Measurements from ENCODE around the gene GATA1.
"Not testable (repeated sequence)": the region's sequence is repeated elsewhere in the genome, so short reads cannot be mapped to it uniquely, and the experiment has no call there.

The GATA1 gene

DNA sequence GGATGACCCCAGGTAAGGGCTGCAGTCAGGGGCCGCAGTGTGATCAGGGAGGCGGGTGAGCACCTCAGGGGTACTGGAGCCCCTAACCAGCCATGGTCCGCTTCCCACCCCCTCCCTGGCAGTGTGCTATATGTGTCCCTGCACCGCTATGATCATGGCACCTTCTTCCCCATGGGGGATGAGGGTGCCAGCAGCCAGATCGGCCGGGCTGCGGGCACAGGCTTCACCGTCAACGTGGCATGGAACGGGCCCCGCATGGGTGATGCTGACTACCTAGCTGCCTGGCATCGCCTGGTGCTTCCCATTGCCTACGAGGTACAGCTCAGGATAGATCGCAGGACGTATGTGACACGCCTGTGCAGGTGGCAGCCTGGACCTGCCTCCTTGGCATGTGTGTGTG lies 31.7 kb downstream of the GATA1 start:
- no peak overlapping the region for H3K27ac ChIP-seq (replicated peaks; ENCODE audit: low read length)
- DNase-seq (ENCODE audit: low spot score) = no peak
- no CpG with 5 or more reads among the region's 16 CpGs for WGBS, 2 donors (ENCODE audit: extremely low coverage in 2 of 2, insufficient read length in 2 of 2, insufficient replicate concordance in 1 of 2)
- H3K4me3 ChIP-seq (ENCODE audit: low read length in 2 of 2) = no peak overlapping the region
- no peaks in the 10 kb centered on the region for H3K4me1 ChIP-seq (ENCODE audit: control insufficient read depth in 2 of 2, insufficient read depth in 1 of 2, low read depth in 1 of 2, low read length in 2 of 2)
- no peak overlapping the region for H2BK120ac ChIP-seq (ENCODE audit: low read depth, low read length)
- no peak overlapping the region for H3K23ac ChIP-seq (ENCODE audit: low read depth, low read length, poor library complexity)
- no peak overlapping the region for H4K8ac ChIP-seq (ENCODE audit: low read depth, low read length)
- peaks cover 0 to 3% (median 0%) of the 10 kb centered on the region in 3 experiments for H3K27me3 ChIP-seq (ENCODE audit: control insufficient read depth in 3 of 3, insufficient read depth in 3 of 3, low read depth in 1 of 3, low read length in 3 of 3)
- H3K36me3 ChIP-seq (replicated peaks in 1 of 2; ENCODE audit: control insufficient read depth in 2 of 2, insufficient read depth in 2 of 2, low read length in 2 of 2) = peaks cover 19 to 71% of the 10 kb centered on the region in 2 donors
- H3K14ac ChIP-seq (ENCODE audit: low read length) = no peak overlapping the region
- no peak overlapping the region for H4K91ac ChIP-seq (ENCODE audit: low read depth, low read length, poor library complexity)
- no peak overlapping the region for H3K4me2 ChIP-seq (ENCODE audit: insufficient read depth, low read length, poor library complexity, severe bottlenecking)
- no peak overlapping the region for H3K18ac ChIP-seq (ENCODE audit: low read length)
- H2BK5ac ChIP-seq (ENCODE audit: low read length) = no peak overlapping the region
- H2AFZ ChIP-seq (ENCODE audit: low read length) = no peak overlapping the region
- no peak overlapping the region for H2AK5ac ChIP-seq (ENCODE audit: low read depth, low read length)
- H3K9me3 ChIP-seq (replicated peaks in 1 of 2; ENCODE audit: control insufficient read depth in 2 of 2, insufficient read depth in 1 of 2, low read depth in 1 of 2, low read length in 2 of 2) = no peaks in the 10 kb centered on the region
- no peak overlapping the region for H3K9ac ChIP-seq (ENCODE audit: low read depth, low read length, poor library complexity)
- H3K4ac ChIP-seq (ENCODE audit: low read length) = no peak overlapping the region
- H3K79me1 ChIP-seq (ENCODE audit: low read depth, low read length) = no peaks in the 10 kb centered on the region
- no peak overlapping the region for H2BK12ac ChIP-seq (ENCODE audit: low read length)
- H2BK15ac ChIP-seq (ENCODE audit: low read length) = no peak overlapping the region

DNA sequence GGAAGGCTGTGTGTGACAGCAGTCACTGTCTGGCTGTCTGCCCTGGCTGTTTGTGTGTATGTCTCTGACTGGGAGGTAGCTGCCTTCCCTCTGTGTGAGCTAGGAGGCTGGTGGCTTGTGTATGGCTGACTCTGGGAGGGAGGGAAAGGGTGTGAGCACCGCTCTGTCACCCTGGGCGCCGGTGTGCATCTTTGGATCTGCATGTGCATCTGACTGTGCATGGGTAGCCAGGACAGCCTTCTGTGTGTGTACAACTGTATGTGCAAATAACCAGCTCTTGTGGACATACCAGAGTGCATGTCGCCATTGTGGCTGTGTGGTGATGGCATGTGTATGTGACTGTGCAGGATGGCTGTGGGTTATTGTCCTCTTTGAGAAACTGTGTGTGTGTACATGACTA lies 32.5 kb downstream of the GATA1 start:
- Histone ChIP-seq H2AFZ (ENCODE audit: low read length) (no peak overlapping the region), H3K79me1 (ENCODE audit: low read depth, low read length) (no peaks in the 10 kb centered on the region), H3K4me2 (ENCODE audit: insufficient read depth, low read length, poor library complexity, severe bottlenecking) (no peak overlapping the region), H3K4ac (ENCODE audit: low read length) (no peak overlapping the region), H4K8ac (ENCODE audit: low read depth, low read length) (no peak overlapping the region), H2BK12ac (ENCODE audit: low read length) (no peak overlapping the region), H3K9ac (ENCODE audit: low read depth, low read length, poor library complexity) (no peak overlapping the region), H4K91ac (ENCODE audit: low read depth, low read length, poor library complexity) (no peak overlapping the region), H3K27me3 (ENCODE audit: control insufficient read depth in 3 of 3, insufficient read depth in 3 of 3, low read depth in 1 of 3, low read length in 3 of 3) (peaks cover 0 to 3% (median 0%) of the 10 kb centered on the region in 3 experiments), H2BK15ac (ENCODE audit: low read length) (no peak overlapping the region), H2BK120ac (ENCODE audit: low read depth, low read length) (no peak overlapping the region), H3K4me3 (ENCODE audit: low read length in 2 of 2) (no peak overlapping the region), H3K14ac (ENCODE audit: low read length) (no peak overlapping the region), H3K27ac (replicated peaks; ENCODE audit: low read length) (no peak overlapping the region), H3K4me1 (ENCODE audit: control insufficient read depth in 2 of 2, insufficient read depth in 1 of 2, low read depth in 1 of 2, low read length in 2 of 2) (no peaks in the 10 kb centered on the region), H3K36me3 (replicated peaks in 1 of 2; ENCODE audit: control insufficient read depth in 2 of 2, insufficient read depth in 2 of 2, low read length in 2 of 2) (peaks cover 23 to 77% of the 10 kb centered on the region in 2 donors), H2AK5ac (ENCODE audit: low read depth, low read length) (no peak overlapping the region), H2BK5ac (ENCODE audit: low read length) (no peak overlapping the region), H3K23ac (ENCODE audit: low read depth, low read length, poor library complexity) (no peak overlapping the region), H3K18ac (ENCODE audit: low read length) (no peak overlapping the region), H3K9me3 (replicated peaks in 1 of 2; ENCODE audit: control insufficient read depth in 2 of 2, insufficient read depth in 1 of 2, low read depth in 1 of 2, low read length in 2 of 2) (no peaks in the 10 kb centered on the region)
- WGBS, 2 donors (ENCODE audit: extremely low coverage in 2 of 2, insufficient read length in 2 of 2, insufficient replicate concordance in 1 of 2) = no CpG with 5 or more reads among the region's 4 CpGs
- DNase-seq (ENCODE audit: low spot score) = no peak

DNA sequence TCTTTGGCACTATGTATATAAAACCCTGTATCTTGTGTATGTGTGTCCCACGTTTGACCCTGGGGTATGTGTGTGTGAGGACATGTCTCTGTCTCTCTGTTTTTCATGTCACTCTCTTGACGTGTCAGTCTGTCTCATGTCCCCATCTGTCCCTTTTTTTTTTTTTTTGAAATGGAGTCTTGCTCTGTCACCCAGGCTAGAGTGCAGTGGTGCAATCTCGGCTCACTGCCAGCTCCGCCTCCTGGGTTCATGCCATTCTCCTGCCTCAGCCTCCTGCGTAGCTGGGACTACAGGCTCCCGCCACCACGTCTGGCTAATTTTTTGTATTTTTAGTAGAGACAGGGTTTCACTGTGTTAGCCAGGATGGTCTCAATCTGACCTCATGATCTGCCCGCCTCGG lies 33.0 kb downstream of the GATA1 start:
- not testable (repeated sequence) for H3K27ac ChIP-seq (replicated peaks; ENCODE audit: low read length); H3K14ac ChIP-seq (ENCODE audit: low read length); H4K8ac ChIP-seq (ENCODE audit: low read depth, low read length); H2AK5ac ChIP-seq (ENCODE audit: low read depth, low read length); H2BK120ac ChIP-seq (ENCODE audit: low read depth, low read length); H3K9me3 ChIP-seq (replicated peaks in 1 of 2; ENCODE audit: control insufficient read depth in 2 of 2, insufficient read depth in 1 of 2, low read depth in 1 of 2, low read length in 2 of 2); H3K4me2 ChIP-seq (ENCODE audit: insufficient read depth, low read length, poor library complexity, severe bottlenecking); H2BK15ac ChIP-seq (ENCODE audit: low read length); H2AFZ ChIP-seq (ENCODE audit: low read length); H3K79me1 ChIP-seq (ENCODE audit: low read depth, low read length); H3K4me1 ChIP-seq (ENCODE audit: control insufficient read depth in 2 of 2, insufficient read depth in 1 of 2, low read depth in 1 of 2, low read length in 2 of 2); H3K4ac ChIP-seq (ENCODE audit: low read length); H2BK12ac ChIP-seq (ENCODE audit: low read length); H3K18ac ChIP-seq (ENCODE audit: low read length); H3K23ac ChIP-seq (ENCODE audit: low read depth, low read length, poor library complexity); H2BK5ac ChIP-seq (ENCODE audit: low read length); H3K4me3 ChIP-seq (ENCODE audit: low read length in 2 of 2); DNase-seq (ENCODE audit: low spot score); H4K91ac ChIP-seq (ENCODE audit: low read depth, low read length, poor library complexity); H3K27me3 ChIP-seq (ENCODE audit: control insufficient read depth in 3 of 3, insufficient read depth in 3 of 3, low read depth in 1 of 3, low read length in 3 of 3); H3K9ac ChIP-seq (ENCODE audit: low read depth, low read length, poor library complexity)
- peaks cover 25 to 77% of the 10 kb centered on the region in 2 donors for H3K36me3 ChIP-seq (replicated peaks in 1 of 2; ENCODE audit: control insufficient read depth in 2 of 2, insufficient read depth in 2 of 2, low read length in 2 of 2)
- no CpG with 5 or more reads among the region's 9 CpGs for WGBS, 2 donors (ENCODE audit: extremely low coverage in 2 of 2, insufficient read length in 2 of 2, insufficient replicate concordance in 1 of 2)

GRCh38 chrX:48823053-48823452 lies 36.7 kb downstream of the GATA1 start:
- Histone ChIP-seq H3K23ac (ENCODE audit: low read depth, low read length, poor library complexity) (no peak overlapping the region), H2BK15ac (ENCODE audit: low read length) (no peak overlapping the region), H3K79me1 (ENCODE audit: low read depth, low read length) (no peaks in the 10 kb centered on the region), H3K4me3 (ENCODE audit: low read length in 2 of 2) (no peak overlapping the region), H3K18ac (ENCODE audit: low read length) (no peak overlapping the region), H3K36me3 (replicated peaks in 1 of 2; ENCODE audit: control insufficient read depth in 2 of 2, insufficient read depth in 2 of 2, low read length in 2 of 2) (peaks cover 23 to 66% of the 10 kb centered on the region in 2 donors), H4K91ac (ENCODE audit: low read depth, low read length, poor library complexity) (no peak overlapping the region), H3K9me3 (replicated peaks in 1 of 2; ENCODE audit: control insufficient read depth in 2 of 2, insufficient read depth in 1 of 2, low read depth in 1 of 2, low read length in 2 of 2) (peaks cover 0 to 2% of the 10 kb centered on the region in 2 donors), H4K8ac (ENCODE audit: low read depth, low read length) (no peak overlapping the region), H2BK5ac (ENCODE audit: low read length) (no peak overlapping the region), H2AK5ac (ENCODE audit: low read depth, low read length) (no peak overlapping the region), H3K9ac (ENCODE audit: low read depth, low read length, poor library complexity) (no peak overlapping the region), H3K27ac (replicated peaks; ENCODE audit: low read length) (no peak overlapping the region), H2AFZ (ENCODE audit: low read length) (no peak overlapping the region), H2BK12ac (ENCODE audit: low read length) (no peak overlapping the region), H3K4me1 (ENCODE audit: control insufficient read depth in 2 of 2, insufficient read depth in 1 of 2, low read depth in 1 of 2, low read length in 2 of 2) (no peaks in the 10 kb centered on the region), H3K4me2 (ENCODE audit: insufficient read depth, low read length, poor library complexity, severe bottlenecking) (no peak overlapping the region), H3K4ac (ENCODE audit: low read length) (no peak overlapping the region), H3K27me3 (ENCODE audit: control insufficient read depth in 3 of 3, insufficient read depth in 3 of 3, low read depth in 1 of 3, low read length in 3 of 3) (peaks cover 0 to 5% (median 3%) of the 10 kb centered on the region in 3 experiments), H3K14ac (ENCODE audit: low read length) (no peak overlapping the region), H2BK120ac (ENCODE audit: low read depth, low read length) (no peak overlapping the region)
- no peak for DNase-seq (ENCODE audit: low spot score)
- WGBS, 2 donors (ENCODE audit: extremely low coverage in 2 of 2, insufficient read length in 2 of 2, insufficient replicate concordance in 1 of 2) = no CpG with 5 or more reads among the region's 6 CpGs

Measured in neuronal stem cell (in vitro differentiated cells).